Measurements from ENCODE around the gene RPLP2.

Gene RPLP2

GRCh38 chr11:834371-835316 lies 24.9 kb downstream of the RPLP2 start:
- no peak overlapping the region for H3K4me3 Mint-ChIP-seq
- no peak overlapping the region for H3K27ac Mint-ChIP-seq
- no peaks in the 10 kb centered on the region for H3K9me3 Mint-ChIP-seq
- ATAC-seq (ENCODE audit: low read depth): no peak
- DNase-seq (ENCODE audit: low spot score in 2 of 2): no peak
- H3K27me3 Mint-ChIP-seq: no peaks in the 10 kb centered on the region
- peaks cover 13% of the 10 kb centered on the region for H3K4me1 Mint-ChIP-seq
- H3K36me3 Mint-ChIP-seq: peaks cover 2% of the 10 kb centered on the region

DNA sequence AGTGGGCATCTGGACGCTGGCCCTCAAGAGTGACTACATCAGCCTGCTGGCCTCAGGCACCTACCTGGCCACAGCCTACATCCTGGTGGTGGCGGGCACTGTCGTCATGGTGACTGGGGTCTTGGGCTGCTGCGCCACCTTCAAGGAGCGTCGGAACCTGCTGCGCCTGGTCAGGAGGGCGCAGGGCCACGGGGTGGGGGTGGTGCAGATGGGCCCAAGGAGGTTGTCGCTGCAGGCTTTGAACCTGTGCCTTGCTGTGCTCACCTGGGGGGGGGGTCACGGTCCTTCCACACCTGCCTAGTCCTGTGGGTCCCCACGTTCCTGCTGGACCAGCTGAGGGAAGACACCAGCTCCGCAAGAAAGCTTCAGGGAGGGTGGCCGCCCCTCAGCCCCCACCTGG lies 26.5 kb downstream of the RPLP2 start:
- no peaks in the 10 kb centered on the region for H3K9me3 Mint-ChIP-seq
- H3K36me3 Mint-ChIP-seq: peaks cover 2% of the 10 kb centered on the region
- H3K4me3 Mint-ChIP-seq: no peak overlapping the region
- ATAC-seq (ENCODE audit: low read depth) (no peak), DNase-seq (ENCODE audit: low spot score in 2 of 2) (no peak)
- H3K27me3 Mint-ChIP-seq: no peaks in the 10 kb centered on the region
- H3K27ac Mint-ChIP-seq: no peak overlapping the region
- peaks cover 19% of the 10 kb centered on the region for H3K4me1 Mint-ChIP-seq

GRCh38 chr11:836700-837099 lies 26.9 kb downstream of the RPLP2 start:
- Mint-ChIP-seq H3K36me3 (peaks cover 2% of the 10 kb centered on the region), H3K27ac (no peak overlapping the region), H3K27me3 (no peaks in the 10 kb centered on the region), H3K4me1 (peaks cover 18% of the 10 kb centered on the region), H3K4me3 (no peak overlapping the region), H3K9me3 (no peaks in the 10 kb centered on the region)
- ATAC-seq (ENCODE audit: low read depth): no peak
- DNase-seq (ENCODE audit: low spot score in 2 of 2): no peak

GRCh38 chr11:837189-837989 lies 27.6 kb downstream of the RPLP2 start:
- Mint-ChIP-seq H3K27me3 (no peaks in the 10 kb centered on the region), H3K9me3 (no peaks in the 10 kb centered on the region), H3K36me3 (peaks cover 2% of the 10 kb centered on the region), H3K4me1 (peaks cover 13% of the 10 kb centered on the region), H3K4me3 (no peak overlapping the region), H3K27ac (no peak overlapping the region)
- ATAC-seq (ENCODE audit: low read depth) (no peak), DNase-seq (ENCODE audit: low spot score in 2 of 2) (no peak)

DNA sequence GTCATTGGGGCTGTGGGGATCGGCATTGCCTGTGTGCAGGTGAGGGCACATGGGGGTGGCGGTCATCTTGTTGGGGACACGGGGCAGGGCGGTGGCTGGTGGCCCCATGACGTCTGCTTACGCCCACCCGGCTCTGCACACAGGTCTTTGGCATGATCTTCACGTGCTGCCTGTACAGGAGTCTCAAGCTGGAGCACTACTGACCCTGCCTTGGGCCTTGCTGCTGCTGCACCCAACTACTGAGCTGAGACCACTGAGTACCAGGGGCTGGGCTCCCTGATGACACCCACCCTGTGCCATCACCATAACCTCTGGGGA lies 28.2 kb downstream of the RPLP2 start:
- peaks cover 13% of the 10 kb centered on the region for H3K4me1 Mint-ChIP-seq
- H3K9me3 Mint-ChIP-seq: no peaks in the 10 kb centered on the region
- H3K27ac Mint-ChIP-seq: no peak overlapping the region
- H3K4me3 Mint-ChIP-seq: no peak overlapping the region
- ATAC-seq (ENCODE audit: low read depth) (no peak), DNase-seq (ENCODE audit: low spot score in 2 of 2) (no peak)
- no peaks in the 10 kb centered on the region for H3K27me3 Mint-ChIP-seq
- peaks cover 2% of the 10 kb centered on the region for H3K36me3 Mint-ChIP-seq

- no peak for ATAC-seq (ENCODE audit: low read depth)
Measured at GRCh38 chr11:838441-839279, 28.9 kb downstream of the RPLP2 start.

GRCh38 chr11:839280-839623 lies 29.5 kb downstream of the RPLP2 start:
- no peak for ATAC-seq (ENCODE audit: low read depth)
- Mint-ChIP-seq H3K9me3 (no peaks in the 10 kb centered on the region), H3K36me3 (peaks cover 2% of the 10 kb centered on the region), H3K4me3 (no peak overlapping the region), H3K27me3 (peaks cover 2% of the 10 kb centered on the region), H3K4me1 (peaks cover 15% of the 10 kb centered on the region), H3K27ac (no peak overlapping the region)
- no peak for DNase-seq (ENCODE audit: low spot score in 2 of 2)

More at GRCh38 chr11:838441-839279, 28.9 kb downstream of the RPLP2 start:
- H3K36me3 Mint-ChIP-seq: peaks cover 2% of the 10 kb centered on the region
- H3K27ac Mint-ChIP-seq: no peak overlapping the region
- no peak for DNase-seq (ENCODE audit: low spot score in 2 of 2)
- H3K4me1 Mint-ChIP-seq: peaks cover 15% of the 10 kb centered on the region
- H3K4me3 Mint-ChIP-seq: no peak overlapping the region
- no peaks in the 10 kb centered on the region for H3K9me3 Mint-ChIP-seq
- peaks cover 2% of the 10 kb centered on the region for H3K27me3 Mint-ChIP-seq

- DNase-seq (ENCODE audit: low spot score in 2 of 2): no peak
- Mint-ChIP-seq H3K4me3 (peak overlapping the region; percentile 14), H3K9me3 (no peaks in the 10 kb centered on the region), H3K4me1 (peaks cover 15% of the 10 kb centered on the region), H3K27ac (no peak overlapping the region), H3K36me3 (peaks cover 2% of the 10 kb centered on the region), H3K27me3 (peaks cover 2% of the 10 kb centered on the region)
- ATAC-seq (ENCODE audit: low read depth): no peak
Measured at GRCh38 chr11:839875-840617, 30.3 kb downstream of the RPLP2 start.

GRCh38 chr11:841981-842369 lies 32.2 kb downstream of the RPLP2 start:
- Mint-ChIP-seq H3K27me3 (peaks cover 6% of the 10 kb centered on the region), H3K9me3 (no peaks in the 10 kb centered on the region), H3K27ac (peak overlapping the region; percentile 45), H3K4me1 (peaks cover 15% of the 10 kb centered on the region), H3K4me3 (peak overlapping the region; percentile 87), H3K36me3 (peaks cover 2% of the 10 kb centered on the region)
- ATAC-seq (ENCODE audit: low read depth): peak; percentile 49
- no peak for DNase-seq (ENCODE audit: low spot score in 2 of 2)

DNA sequence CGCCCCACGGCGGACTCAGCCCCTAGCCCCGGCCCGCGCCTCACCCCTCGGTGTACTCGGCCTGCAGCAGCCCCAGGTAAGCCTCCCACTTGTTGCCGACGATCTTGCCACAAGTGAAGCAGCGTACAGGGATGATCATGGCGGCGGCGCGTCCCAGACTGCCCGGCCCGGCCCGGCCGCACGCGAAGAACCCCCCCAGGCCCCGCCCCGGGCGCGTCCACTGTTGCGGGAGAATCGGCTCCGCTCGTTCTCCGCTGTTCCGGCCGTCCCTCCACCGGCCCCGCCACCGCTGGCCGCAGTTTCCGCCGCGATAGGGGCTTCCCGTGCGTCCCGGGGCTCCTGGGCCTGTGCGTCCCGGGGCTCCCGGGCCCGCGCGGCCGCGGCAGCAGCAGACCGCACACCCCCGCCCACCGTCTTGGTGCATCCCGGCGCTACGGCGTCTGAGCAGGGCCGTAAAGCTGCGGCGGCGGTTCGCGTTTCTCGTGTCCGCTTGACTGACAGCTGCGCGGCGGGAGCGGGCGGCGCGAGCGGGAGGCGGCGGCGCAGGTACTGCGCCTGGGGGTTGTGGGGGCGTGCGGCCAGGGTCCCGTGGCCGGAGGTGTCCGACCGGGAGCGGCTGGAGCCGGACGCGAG lies 32.7 kb downstream of the RPLP2 start, which contains the start of the genes POLR2L and TSPAN4:
TSS of gene POLR2L (minus strand) at position 160 of the 633 bp plus-strand sequence. CDS start at position 139, 21 bp downstream.
TSS of gene TSPAN4 (plus strand) at position 483 of the 633 bp plus-strand sequence. CDS start 7,453 bp downstream, outside the sequence.
- peaks cover 15% of the 10 kb centered on the region for H3K4me1 Mint-ChIP-seq
- H3K27ac Mint-ChIP-seq: peak within 1 kb of the TSS; percentile 45
- no peaks in the 10 kb centered on the region for H3K9me3 Mint-ChIP-seq
- ATAC-seq (ENCODE audit: low read depth): peak; percentile 84
- H3K4me3 Mint-ChIP-seq: peak within 1 kb of the TSS; percentile 87
- peaks cover 2% of the 10 kb centered on the region for H3K36me3 Mint-ChIP-seq
- H3K27me3 Mint-ChIP-seq: peaks cover 6% of the 10 kb centered on the region
- peak; percentile 83 to 84 for DNase-seq (ENCODE audit: low spot score in 2 of 2)

- Mint-ChIP-seq H3K27me3 (peaks cover 6% of the 10 kb centered on the region), H3K9me3 (no peaks in the 10 kb centered on the region), H3K4me1 (peaks cover 15% of the 10 kb centered on the region), H3K36me3 (peaks cover 2% of the 10 kb centered on the region), H3K27ac (no peak overlapping the region), H3K4me3 (peak overlapping the region; percentile 63)
- ATAC-seq (ENCODE audit: low read depth) (no peak), DNase-seq (ENCODE audit: low spot score in 2 of 2) (no peak)
Measured at GRCh38 chr11:843086-843734, 33.4 kb downstream of the RPLP2 start.

DNA sequence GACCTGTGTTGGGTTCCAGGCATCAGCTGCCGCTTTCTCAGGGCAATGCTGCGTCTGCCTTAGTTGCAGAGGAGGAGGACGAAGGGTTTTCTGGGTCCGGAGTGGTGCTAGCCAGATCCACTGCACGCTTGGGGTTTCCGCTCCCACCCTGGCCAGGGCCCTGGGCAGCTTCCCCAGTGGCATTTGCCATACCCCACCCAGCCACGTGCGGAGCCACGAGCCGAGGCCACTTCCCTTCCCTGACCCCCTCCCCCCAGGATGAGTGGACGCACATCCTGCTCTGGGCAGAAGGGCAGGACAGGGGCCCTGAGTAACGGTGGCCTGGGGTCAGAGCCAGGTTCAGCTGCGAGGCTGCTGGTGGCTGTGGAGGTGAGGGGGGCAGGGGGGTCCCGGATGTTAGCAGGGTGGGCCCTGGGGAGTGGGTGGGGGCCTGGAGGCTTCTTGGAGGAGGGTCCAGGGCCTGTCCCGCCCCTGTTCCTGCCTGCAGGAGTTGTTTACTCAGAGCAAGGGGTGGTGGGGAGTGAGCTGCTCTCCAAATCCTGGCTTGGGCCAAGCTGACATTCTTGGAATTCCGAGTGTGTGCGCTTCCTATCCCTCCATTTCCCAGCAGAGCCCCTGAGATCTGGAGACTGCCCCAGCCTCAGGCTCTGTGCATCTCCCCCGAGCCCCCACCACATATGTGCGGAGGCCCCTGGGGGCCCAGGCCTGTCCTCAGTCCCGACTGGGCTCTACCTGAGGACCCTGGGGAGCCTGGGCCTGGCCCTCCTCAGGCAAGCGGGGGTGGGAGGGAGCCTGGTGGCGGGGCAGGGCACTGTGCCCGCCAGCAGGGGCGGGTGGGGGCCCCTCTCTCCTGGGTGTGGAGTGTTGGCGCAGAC lies 34.3 kb downstream of the RPLP2 start:
- H3K9me3 Mint-ChIP-seq: no peaks in the 10 kb centered on the region
- no peak for ATAC-seq (ENCODE audit: low read depth)
- H3K36me3 Mint-ChIP-seq: no peaks in the 10 kb centered on the region
- no peak for DNase-seq (ENCODE audit: low spot score in 2 of 2)
- peak overlapping the region; percentile 63 for H3K4me3 Mint-ChIP-seq
- no peak overlapping the region for H3K27ac Mint-ChIP-seq
- peaks cover 19% of the 10 kb centered on the region for H3K4me1 Mint-ChIP-seq
- H3K27me3 Mint-ChIP-seq: peaks cover 8% of the 10 kb centered on the region

All from memory B cell (primary cell).